ENCODE results near the gene ARHGEF7.

Gene ARHGEF7

DNA sequence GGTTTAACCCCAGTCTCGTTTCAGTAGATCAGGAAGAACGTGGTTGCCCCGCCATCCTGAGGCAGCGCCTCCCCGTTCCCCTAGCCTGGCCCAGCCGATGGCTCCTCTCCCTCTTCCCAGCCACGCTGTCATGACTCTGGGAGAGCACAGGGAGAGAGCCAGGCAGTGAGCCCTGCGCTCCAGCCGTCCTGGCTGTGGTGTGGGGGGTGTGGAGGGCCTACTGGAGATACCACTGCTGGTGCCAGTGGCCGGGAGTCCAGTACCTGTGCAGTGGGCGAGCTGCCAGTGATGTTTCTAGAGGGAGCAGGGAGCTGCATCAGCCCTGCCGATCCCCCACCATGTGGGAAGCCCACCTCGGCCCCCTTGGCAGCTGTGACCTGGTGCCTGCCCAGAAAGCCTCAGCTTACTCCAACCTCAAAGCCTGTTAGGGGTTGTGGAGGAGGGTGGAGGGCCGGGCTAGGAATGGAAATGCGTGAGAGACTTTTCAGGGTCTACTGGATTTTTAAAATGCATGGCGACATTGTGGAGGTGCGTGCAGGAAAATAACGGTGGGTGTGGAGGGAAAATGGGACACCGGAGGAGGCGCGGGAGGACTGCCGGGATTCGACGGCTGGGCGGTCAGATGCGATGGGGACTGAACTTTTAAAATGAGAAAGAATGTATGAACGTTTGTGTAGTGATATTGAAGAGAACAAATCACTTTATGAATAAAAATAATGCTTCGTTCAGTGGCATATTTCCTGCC lies 210.2 kb downstream of the ARHGEF7 start:
- Histone ChIP-seq H3K27me3 (ENCODE audit: low read depth, low read length) (no peaks in the 10 kb centered on the region), H3K4me2 (ENCODE audit: low read length) (no peak overlapping the region), H3K9ac (ENCODE audit: low read length) (no peak overlapping the region), H4K20me1 (ENCODE audit: insufficient read depth, low read length) (no peaks in the 10 kb centered on the region), H3K4me3 (ENCODE audit: low read length) (no peak overlapping the region), H3K79me2 (ENCODE audit: low read length) (no peaks in the 10 kb centered on the region), H3K9me3 (ENCODE audit: insufficient read depth, low read length) (no peaks in the 10 kb centered on the region), H3K4me1 (ENCODE audit: low read length) (no peaks in the 10 kb centered on the region), H3K27ac (ENCODE audit: low read length) (no peak overlapping the region), H2AFZ (ENCODE audit: low read depth, low read length) (no peak overlapping the region), H3K36me3 (replicated peaks; ENCODE audit: low read depth, low read length) (no peaks in the 10 kb centered on the region)
- TF ChIP-seq, protein P1, sequence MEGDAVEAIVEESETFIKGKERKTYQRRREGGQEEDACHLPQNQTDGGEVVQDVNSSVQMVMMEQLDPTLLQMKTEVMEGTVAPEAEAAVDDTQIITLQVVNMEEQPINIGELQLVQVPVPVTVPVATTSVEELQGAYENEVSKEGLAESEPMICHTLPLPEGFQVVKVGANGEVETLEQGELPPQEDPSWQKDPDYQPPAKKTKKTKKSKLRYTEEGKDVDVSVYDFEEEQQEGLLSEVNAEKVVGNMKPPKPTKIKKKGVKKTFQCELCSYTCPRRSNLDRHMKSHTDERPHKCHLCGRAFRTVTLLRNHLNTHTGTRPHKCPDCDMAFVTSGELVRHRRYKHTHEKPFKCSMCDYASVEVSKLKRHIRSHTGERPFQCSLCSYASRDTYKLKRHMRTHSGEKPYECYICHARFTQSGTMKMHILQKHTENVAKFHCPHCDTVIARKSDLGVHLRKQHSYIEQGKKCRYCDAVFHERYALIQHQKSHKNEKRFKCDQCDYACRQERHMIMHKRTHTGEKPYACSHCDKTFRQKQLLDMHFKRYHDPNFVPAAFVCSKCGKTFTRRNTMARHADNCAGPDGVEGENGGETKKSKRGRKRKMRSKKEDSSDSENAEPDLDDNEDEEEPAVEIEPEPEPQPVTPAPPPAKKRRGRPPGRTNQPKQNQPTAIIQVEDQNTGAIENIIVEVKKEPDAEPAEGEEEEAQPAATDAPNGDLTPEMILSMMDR (IDR thresholded peaks at IDR 0.05; ENCODE audit: low read depth, low read length) = no peak
- no peak for TF ChIP-seq EZH2phosphoT487 (IDR thresholded peaks at IDR 0.05; ENCODE audit: low read depth)

DNA sequence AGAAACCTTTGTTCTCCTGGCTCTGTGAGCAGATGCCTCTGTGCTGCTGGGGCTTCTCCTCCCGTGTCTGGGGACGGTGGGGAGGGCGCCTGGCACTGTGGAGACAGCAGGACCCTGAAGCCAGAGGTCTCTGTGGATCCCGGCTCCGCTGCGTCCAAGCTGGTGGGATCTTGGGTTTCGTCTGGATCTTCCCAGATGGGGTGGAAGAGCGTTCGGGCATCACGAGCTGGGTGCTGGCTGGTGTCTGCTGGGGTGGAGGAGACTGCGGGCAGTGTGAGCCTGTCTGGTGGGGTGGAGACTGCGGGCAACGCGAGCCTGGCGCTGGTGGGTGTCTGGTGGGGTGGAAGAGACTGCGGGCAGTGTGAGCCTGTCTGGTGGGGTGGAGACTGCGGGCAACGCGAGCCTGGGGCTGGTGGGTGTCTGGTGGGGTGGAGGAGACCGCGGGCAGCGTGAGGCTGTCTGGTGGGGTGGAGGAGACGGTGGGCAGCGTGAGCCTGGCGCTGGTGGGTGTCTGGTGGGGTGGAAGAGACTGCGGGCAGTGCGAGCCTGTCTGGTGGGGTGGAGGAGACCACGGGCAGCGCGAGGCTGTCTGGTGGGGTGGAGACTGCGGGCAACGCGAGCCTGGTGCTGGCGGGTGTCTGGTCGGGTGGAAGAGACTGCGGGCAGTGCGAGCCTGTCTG lies 211.0 kb downstream of the ARHGEF7 start:
- no peak for TF ChIP-seq EZH2phosphoT487 (IDR thresholded peaks at IDR 0.05; ENCODE audit: low read depth)
- TF ChIP-seq, protein P1 (IDR thresholded peaks at IDR 0.05; ENCODE audit: low read depth, low read length) = no peak
- Histone ChIP-seq H3K4me2 (ENCODE audit: low read length) (no peak overlapping the region), H3K79me2 (ENCODE audit: low read length) (no peaks in the 10 kb centered on the region), H3K4me1 (ENCODE audit: low read length) (no peaks in the 10 kb centered on the region), H3K27me3 (ENCODE audit: low read depth, low read length) (no peaks in the 10 kb centered on the region), H3K9ac (ENCODE audit: low read length) (no peak overlapping the region), H3K36me3 (replicated peaks; ENCODE audit: low read depth, low read length) (no peaks in the 10 kb centered on the region), H3K4me3 (ENCODE audit: low read length) (no peak overlapping the region), H2AFZ (ENCODE audit: low read depth, low read length) (no peak overlapping the region), H4K20me1 (ENCODE audit: insufficient read depth, low read length) (no peaks in the 10 kb centered on the region), H3K9me3 (ENCODE audit: insufficient read depth, low read length) (no peaks in the 10 kb centered on the region), H3K27ac (ENCODE audit: low read length) (no peak overlapping the region)

DNA sequence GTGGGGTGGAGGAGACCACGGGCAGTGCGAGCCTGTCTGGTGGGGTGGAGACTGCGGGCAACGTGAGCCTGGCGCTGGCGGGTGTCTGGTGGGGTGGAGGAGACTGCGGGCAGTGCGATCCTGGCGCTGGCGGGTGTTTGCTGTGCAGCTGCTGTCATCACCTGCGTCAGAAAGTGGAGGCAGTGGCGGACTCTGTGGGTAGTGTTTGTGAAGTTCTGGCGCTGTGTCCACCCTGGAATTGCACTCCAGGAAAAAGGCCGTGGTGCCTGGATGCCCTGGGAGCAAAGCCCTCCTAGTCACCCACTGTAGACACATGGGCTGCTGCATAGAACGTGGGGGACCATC lies 211.5 kb downstream of the ARHGEF7 start:
- Histone ChIP-seq H3K4me3 (ENCODE audit: low read length) (no peak overlapping the region), H3K27me3 (ENCODE audit: low read depth, low read length) (no peaks in the 10 kb centered on the region), H3K9ac (ENCODE audit: low read length) (no peak overlapping the region), H3K9me3 (ENCODE audit: insufficient read depth, low read length) (no peaks in the 10 kb centered on the region), H3K4me1 (ENCODE audit: low read length) (no peaks in the 10 kb centered on the region), H2AFZ (ENCODE audit: low read depth, low read length) (no peak overlapping the region), H3K27ac (ENCODE audit: low read length) (no peak overlapping the region), H4K20me1 (ENCODE audit: insufficient read depth, low read length) (no peaks in the 10 kb centered on the region), H3K79me2 (ENCODE audit: low read length) (no peaks in the 10 kb centered on the region), H3K36me3 (replicated peaks; ENCODE audit: low read depth, low read length) (no peaks in the 10 kb centered on the region), H3K4me2 (ENCODE audit: low read length) (no peak overlapping the region)
- TF ChIP-seq, protein P1 (IDR thresholded peaks at IDR 0.05; ENCODE audit: low read depth, low read length) = no peak
- no peak for TF ChIP-seq EZH2phosphoT487 (IDR thresholded peaks at IDR 0.05; ENCODE audit: low read depth)

DNA sequence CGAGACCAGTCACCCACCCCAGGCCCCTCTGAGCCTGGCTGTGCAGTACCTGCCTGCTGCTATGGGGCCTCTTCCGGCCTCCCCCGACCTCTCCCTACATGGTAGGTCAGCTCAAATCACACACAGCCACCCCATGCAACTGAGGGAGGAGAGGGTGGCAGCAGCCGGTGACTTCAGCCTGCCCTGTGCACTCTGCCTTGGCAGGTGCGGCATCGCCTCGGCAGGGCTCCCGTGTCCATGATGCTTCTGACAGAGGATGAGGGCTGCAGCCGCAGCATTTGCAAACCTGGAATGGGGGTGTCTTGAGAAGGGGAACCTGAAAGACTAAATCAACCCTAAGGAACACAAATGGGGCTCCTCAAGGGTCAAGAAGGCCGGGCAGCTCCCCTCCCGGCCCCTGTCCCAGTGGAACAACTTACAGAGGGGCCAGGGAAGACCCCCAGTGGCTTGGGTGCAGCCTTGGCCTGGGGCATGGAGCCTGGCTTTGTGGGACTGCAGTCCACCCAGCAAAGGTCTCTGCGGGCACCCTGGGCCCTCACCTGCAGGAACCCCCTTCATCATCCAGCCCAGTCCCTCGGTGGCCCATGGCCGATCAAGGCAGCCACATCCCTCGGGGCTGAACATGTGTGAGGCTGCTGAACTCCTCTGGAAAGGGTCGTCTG lies 212.0 kb downstream of the ARHGEF7 start:
- no peaks in the 10 kb centered on the region for H3K4me1 ChIP-seq (ENCODE audit: low read length)
- H3K9me3 ChIP-seq (ENCODE audit: insufficient read depth, low read length) = no peaks in the 10 kb centered on the region
- H3K4me3 ChIP-seq (ENCODE audit: low read length) = no peak overlapping the region
- H2AFZ ChIP-seq (ENCODE audit: low read depth, low read length) = no peak overlapping the region
- no peaks in the 10 kb centered on the region for H3K27me3 ChIP-seq (ENCODE audit: low read depth, low read length)
- no peak overlapping the region for H3K9ac ChIP-seq (ENCODE audit: low read length)
- no peaks in the 10 kb centered on the region for H3K36me3 ChIP-seq (replicated peaks; ENCODE audit: low read depth, low read length)
- H3K27ac ChIP-seq (ENCODE audit: low read length) = no peak overlapping the region
- no peaks in the 10 kb centered on the region for H4K20me1 ChIP-seq (ENCODE audit: insufficient read depth, low read length)
- no peak overlapping the region for H3K4me2 ChIP-seq (ENCODE audit: low read length)
- TF ChIP-seq, protein P1 (IDR thresholded peaks at IDR 0.05; ENCODE audit: low read depth, low read length) = no peak
- no peak for TF ChIP-seq EZH2phosphoT487 (IDR thresholded peaks at IDR 0.05; ENCODE audit: low read depth)
- no peaks in the 10 kb centered on the region for H3K79me2 ChIP-seq (ENCODE audit: low read length)

Data from OCI-LY3 (cell line).